Immature natural killer cell (primary cell): ENCODE data around the gene PCSK9. TPM values are rescaled to one million over a fixed set of nuclear protein-coding genes. Genes with fewer than 3 reads are reported as not detected.

Experiments used
- polyA plus RNA-seq, 3 donors: library from polyadenylated mRNA; unstranded; fragments of 300-500 nt; fragmentation: Illumina TruSeq; gene quantifications; one replicate each; pipeline ENCODE4 v1.2.3, GENCODE V29; 2021

Gene PCSK9
- polyA plus RNA-seq, 3 donors from 2014 or later, result not detected

Other genes with a start within 250 kb of the PCSK9 start
- 10 to 100 TPM in 1 of 3 donors, 1 to 10 TPM in 2; 5.2 to 13.7 (median 5.6) TPM for gene TTC22, start 238.2 kb upstream of the PCSK9 start, polyA plus RNA-seq
- 10 to 100 TPM; 15.4 to 23.8 (median 17.0) TPM for gene DHCR24, start 152.4 kb upstream of the PCSK9 start, polyA plus RNA-seq
- not detected for gene TMEM61, start 58.9 kb upstream of the PCSK9 start, polyA plus RNA-seq
- gene BSND, start 40.6 kb upstream of the PCSK9 start, polyA plus RNA-seq, result not detected
- gene USP24, start 175.8 kb downstream of the PCSK9 start, polyA plus RNA-seq, result 10 to 100 TPM in 1 of 3 donors, 1 to 10 TPM in 2; 3.0 to 10.1 (median 3.7) TPM